ENCODE results near the gene SELENOW.
A peak's percentile ranks its signal among the peaks of the same experiment; 100 is the strongest.
"Not testable (repeated sequence)": the region's sequence is repeated elsewhere in the genome, so short reads cannot be mapped to it uniquely, and the experiment has no call there.

SELENOW gene

GRCh38 chr19:47781590-47782262, 3.2 kb downstream of the SELENOW start:
- no peak for DNase-seq (ENCODE audit: low read depth in 2 of 2)

- no peak for DNase-seq (ENCODE audit: low read depth in 2 of 2)
These were observed 8.1 kb downstream of the SELENOW start for GRCh38 chr19:47786566-47786965.

DNA sequence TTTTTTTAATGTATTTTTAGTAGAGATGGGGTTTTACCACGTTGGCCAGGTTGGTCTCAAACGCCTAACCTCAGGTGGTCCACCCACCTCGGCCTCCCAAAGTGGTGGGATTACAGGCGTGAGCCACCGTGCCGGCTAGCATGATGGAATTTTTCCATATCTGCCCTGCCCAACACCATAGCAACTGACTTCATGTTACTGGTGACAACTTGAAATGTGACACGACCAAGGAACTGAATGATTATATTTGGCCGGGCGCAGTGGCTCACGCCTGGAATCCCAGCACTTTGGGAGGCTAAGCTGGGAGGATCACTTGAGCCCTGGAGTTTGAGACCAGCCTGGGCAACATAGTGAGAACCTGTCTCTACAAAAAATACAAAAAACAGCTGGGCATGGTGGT, 8.8 kb downstream of the SELENOW start:
- not testable (repeated sequence) for DNase-seq (ENCODE audit: low read depth in 2 of 2)

- DNase-seq (ENCODE audit: low read depth in 2 of 2): not testable (repeated sequence)
These were observed 11.3 kb downstream of the SELENOW start for GRCh38 chr19:47789811-47790210.

GRCh38 chr19:47790398-47790814, 11.9 kb downstream of the SELENOW start:
- DNase-seq (ENCODE audit: low read depth in 2 of 2): peak; percentile 87 to 90

DNA sequence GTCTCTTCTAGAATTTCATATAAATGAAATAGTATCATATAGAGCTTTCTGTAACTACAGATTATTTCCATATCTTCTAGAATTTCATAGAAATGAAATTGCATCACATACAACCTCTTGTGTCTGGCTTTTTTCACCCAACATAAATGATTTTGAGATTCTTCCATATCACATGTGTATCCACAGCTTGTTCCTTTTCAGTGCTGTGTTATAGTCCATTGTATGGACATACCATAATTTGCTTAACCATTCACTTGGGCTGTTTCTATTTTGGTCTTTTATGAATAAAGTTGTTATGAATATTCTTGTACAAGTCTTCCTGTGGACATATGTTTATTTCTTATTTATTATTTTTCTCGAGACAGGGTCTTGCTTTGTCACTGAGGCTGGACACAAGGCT, 14.1 kb downstream of the SELENOW start:
- DNase-seq (ENCODE audit: low read depth in 2 of 2): no peak

DNA sequence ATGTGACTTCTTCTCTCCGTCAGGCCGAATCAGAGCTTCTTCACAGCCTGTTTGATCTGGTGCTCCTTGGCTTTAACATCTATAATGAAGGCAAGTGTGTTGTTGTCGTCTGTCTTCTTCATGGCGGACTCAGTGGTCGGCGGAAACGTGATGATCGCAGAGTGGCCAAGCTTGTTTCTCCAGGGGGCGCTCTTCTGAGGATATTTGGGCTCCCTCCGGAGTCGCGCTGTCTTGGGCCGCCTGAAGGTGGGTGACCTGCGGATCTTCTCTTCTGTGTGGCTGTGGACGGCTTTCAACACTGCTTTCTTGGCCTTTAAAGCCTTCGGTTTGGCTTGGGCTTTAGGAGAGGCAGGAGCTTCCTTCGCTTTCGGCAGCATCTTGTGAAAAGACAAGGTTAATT, 16.0 kb downstream of the SELENOW start:
- no peak for DNase-seq (ENCODE audit: low read depth in 2 of 2)

GRCh38 chr19:47796785-47797184, 18.3 kb downstream of the SELENOW start:
- no peak for DNase-seq (ENCODE audit: low read depth in 2 of 2)

DNA sequence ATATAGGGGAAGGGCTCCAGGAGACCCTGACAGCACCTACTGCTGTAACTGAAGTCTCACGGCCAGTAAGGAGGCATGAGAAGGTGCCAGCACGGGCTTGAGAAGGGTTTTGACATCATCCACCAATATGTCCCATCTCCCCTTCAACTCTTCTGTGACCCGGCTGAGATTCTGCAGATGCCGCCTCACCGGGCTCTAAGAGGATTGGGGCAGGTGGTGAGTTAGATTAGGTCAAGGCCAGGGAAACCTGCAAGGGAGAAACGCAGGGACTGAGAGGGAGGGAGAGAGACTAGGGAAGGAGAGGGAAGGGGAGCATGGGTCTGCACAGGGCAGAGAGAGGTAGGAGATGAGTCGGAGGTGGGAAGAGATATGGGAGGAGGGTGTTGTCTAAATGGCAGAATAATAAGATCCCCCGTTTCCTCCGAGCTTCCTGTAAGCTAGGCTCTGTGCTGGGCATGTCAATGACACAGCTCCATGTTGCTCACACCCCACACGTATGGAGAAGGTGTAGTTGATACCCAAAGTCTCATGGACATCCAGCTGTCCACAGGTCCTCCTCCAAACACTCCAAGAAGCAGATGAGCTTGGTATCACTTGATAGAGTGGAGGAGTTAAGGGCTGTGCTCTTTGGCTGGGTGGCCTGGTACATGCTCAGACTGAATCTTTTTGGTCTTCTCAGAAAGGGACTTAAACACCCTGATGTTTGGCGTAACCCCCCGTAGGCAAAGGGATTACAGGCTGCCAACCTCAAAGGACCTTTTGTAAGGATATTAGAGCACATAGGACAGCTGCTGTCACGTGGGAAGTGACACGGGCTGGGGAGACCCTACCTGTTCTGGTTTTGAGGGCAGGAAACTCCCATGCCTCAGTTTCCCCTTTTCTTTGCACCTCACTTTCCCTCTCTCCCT, 19.7 kb downstream of the SELENOW start:
- no peak for DNase-seq (ENCODE audit: low read depth in 2 of 2)

- no peak for DNase-seq (ENCODE audit: low read depth in 2 of 2)
These were observed 20.4 kb downstream of the SELENOW start for GRCh38 chr19:47798904-47799266.

DNA sequence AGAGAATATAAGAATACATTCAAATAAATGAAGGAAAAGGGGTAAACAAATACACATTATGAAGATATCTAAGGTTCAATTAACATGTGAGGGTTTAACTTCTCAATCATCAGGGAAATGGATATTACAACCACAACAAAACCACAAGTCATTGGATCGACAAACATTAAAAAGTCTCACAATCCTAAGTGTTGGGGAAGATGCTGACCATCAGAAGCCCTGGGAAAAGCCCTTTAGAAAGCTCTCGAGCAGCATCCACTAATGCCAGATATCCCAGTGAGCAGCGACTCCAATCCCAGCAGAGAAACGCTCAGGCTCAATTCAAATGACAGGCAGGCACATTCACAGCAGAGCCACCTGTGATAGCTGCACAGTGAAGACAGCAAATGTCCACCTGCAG, 22.8 kb downstream of the SELENOW start:
- no peak for DNase-seq (ENCODE audit: low read depth in 2 of 2)

DNA sequence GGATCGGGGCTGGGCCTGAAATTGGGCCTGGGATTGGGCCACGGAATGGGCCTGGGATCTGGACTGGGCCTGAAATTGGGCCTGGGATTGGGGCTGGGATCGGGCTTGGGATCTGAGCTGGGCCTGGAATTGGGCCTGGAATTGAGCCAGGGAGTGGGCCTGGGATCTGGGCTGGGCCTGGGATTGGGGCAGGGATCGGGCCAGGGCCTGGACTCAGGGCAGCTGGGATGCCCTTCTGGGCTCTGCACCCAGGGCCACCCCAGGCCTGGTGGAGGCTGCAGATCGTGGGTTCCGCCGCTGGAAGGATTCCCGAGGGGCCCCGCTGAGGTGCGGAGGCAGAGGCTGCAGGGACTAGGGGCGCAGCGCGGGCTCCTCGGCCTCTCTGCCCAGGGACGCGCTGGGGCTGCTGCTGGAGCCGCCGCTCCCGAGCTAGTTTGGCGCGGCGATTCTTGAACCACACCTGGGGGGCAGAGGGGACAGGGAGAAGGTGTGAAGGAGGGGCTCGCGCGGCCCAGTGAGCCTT, 24.1 kb downstream of the SELENOW start:
- no peak for DNase-seq (ENCODE audit: low read depth in 2 of 2)

- not testable (repeated sequence) for DNase-seq (ENCODE audit: low read depth in 2 of 2)
These were observed 24.6 kb downstream of the SELENOW start for GRCh38 chr19:47803148-47803547.

GRCh38 chr19:47803671-47804070, 25.2 kb downstream of the SELENOW start:
- not testable (repeated sequence) for DNase-seq (ENCODE audit: low read depth in 2 of 2)

DNA sequence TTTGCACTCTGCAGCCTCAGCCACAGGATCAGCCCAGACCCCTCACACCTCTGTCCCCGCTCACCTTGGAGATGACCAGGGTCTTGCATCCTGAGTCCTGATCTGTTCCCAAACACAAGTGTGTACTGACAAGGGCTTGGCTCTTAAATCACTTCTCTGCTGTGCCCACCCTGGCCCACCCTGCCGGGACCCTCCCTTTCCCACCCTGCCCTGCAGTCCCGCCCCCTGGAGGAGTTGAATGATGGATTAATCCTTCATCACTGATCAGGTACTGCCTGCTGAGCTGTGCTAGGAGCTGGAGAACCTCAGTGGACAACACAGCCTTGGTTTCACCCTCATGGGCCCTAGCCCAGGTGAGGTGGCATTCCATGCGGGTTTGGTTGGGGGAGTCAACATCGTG, 25.9 kb downstream of the SELENOW start, which contains the start of gene TPRX1:
Gene TPRX1 (minus strand): TSS at position 101 of the 400 bp plus-strand sequence. CDS start 12 bp downstream, at position 89.
- DNase-seq (ENCODE audit: low read depth in 2 of 2): not testable (repeated sequence)

DNA sequence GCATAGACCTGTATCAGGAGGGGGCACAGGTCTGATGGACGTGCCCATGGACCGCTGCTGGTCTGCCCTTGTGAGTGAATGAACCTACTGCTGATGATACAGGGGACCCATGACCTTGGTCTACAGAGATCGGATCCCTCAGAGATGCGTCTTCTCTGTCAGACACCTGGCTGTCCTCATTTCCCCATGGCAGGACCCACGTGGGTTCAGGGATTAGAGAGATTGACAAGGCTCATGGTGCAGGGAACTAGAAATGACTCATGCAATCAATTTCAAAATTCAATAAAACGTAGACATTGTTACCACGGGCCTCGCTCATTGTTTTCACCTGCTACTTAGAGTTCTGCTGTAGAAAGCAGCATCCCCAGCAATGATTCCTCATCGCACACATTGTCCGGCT, 26.8 kb downstream of the SELENOW start:
- no peak for DNase-seq (ENCODE audit: low read depth in 2 of 2)

- no peak for DNase-seq (ENCODE audit: low read depth in 2 of 2)
These were observed 27.9 kb downstream of the SELENOW start for GRCh38 chr19:47806435-47806834.

- peak; percentile 78 to 81 for DNase-seq (ENCODE audit: low read depth in 2 of 2)
These were observed 34.9 kb downstream of the SELENOW start for GRCh38 chr19:47813304-47813994.

DNA sequence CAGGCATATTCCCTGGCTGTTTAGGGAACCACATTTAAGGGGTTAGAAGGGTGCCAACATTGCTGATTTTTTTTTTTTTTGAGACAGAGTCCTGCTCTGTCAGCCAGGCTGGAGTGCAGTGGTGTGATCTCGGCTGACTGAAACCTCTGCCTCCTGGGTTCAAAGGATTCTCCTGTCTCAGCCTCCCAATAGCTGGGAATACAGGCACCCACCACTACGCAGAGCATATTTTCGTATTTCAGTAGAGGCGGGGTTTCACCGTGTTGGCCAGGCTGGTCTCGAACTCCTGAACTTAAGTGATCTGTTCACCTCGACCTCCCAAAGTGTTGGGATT, 35.5 kb downstream of the SELENOW start:
- DNase-seq (ENCODE audit: low read depth in 2 of 2): no peak

- DNase-seq (ENCODE audit: low read depth in 2 of 2): not testable (repeated sequence)
These were observed 37.8 kb downstream of the SELENOW start for GRCh38 chr19:47816270-47816669.

DNA sequence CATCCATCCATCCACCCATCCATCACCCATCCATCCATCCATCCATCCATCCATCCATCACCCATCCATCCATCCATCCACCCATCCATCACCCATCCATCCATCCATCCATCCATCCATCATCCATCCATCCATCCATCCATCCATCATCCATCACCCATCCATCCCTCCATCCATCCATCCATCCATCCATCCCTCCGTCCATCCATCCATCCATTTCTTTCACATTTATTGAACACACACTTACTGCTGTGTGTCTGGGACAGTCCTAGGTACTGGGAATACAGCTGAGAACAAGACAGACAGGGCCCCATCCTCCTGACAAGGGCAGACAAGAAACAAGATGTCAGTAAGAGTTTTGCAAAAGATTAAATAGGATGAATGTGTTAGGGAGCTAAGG, 39.7 kb downstream of the SELENOW start:
- DNase-seq (ENCODE audit: low read depth in 2 of 2): not testable (repeated sequence)

GRCh38 chr19:47819858-47820257, 41.4 kb downstream of the SELENOW start:
- DNase-seq (ENCODE audit: low read depth in 2 of 2): no peak

Data from stimulated activated CD4-positive, alpha-beta T cell treated with anti-CD3 and anti-CD28 coated beads, Interleukin-1b, Interleukin-23, amount 100 ng/mL, for 4 hours (primary cell).